ENCODE data around the gene ACOXL. TPM values are rescaled to one million over a fixed set of nuclear protein-coding genes. Genes with fewer than 3 reads are reported as not detected.

ACOXL gene
- total and polyA plus RNA-seq, 2 of the 8 experiments (the other 6 are each of a cell fraction or from before 2014, with no cell fraction given), result 11.4 to 20.6 TPM

DNA sequence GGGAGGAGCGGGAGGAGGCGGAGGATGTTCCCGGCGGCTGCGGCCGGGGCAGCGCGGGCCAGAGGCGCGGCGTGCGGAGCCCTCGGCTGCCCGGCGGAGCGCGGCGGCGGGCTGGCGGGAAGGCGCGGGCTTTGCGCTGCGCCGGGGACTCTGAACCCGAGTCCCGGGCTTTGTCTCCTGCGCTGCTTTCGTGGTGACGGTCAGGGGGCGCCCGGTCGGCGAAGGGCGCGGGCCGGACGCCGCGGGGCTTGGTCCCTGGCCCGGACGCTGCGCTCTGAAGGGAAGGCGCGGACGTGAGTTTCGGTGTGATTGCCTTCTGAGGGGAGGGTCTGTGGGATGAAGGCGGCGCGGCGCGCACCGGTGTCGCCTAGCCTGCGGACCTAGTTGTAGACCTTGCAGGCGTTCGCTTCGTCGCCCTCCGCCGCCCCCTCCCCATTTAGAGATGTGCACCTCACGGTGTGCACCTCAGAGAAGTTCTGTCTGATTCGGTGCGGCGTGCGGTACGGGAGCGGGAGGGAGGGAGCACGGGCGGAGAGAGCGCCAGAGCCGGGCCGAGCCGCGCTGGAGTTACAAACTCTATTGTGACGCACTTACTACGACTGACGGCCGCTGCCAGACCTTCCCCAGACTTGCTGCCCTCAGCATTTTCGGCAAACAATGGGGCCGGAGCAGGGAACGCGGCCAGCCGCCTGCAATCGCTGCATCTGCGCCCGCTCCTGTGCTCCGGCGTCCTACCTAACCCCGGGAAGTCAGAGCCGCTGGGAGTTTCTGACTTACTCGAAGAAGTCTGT lies 390.5 kb downstream of the ACOXL start (continued):
- TF ChIP-seq NANOG (IDR thresholded peaks at IDR 0.05; ENCODE audit: insufficient read depth, low read depth, low read length, poor library complexity, severe bottlenecking) (no peak), ATF2 (IDR thresholded peaks at IDR 0.05; ENCODE audit: low read length) (no peak), RBBP5 (IDR thresholded peaks at IDR 0.05; ENCODE audit: borderline replicate concordance, low read depth, low read length) (peak; percentile 95), CHD2 (IDR thresholded peaks at IDR 0.05; ENCODE audit: low read length) (0 out of 2 replicates have a peak, but pooled peaks have one; percentile 9), SIX5 (IDR thresholded peaks at IDR 0.05; ENCODE audit: low read depth, low read length) (no peak), GTF2F1 (IDR thresholded peaks at IDR 0.05; ENCODE audit: borderline replicate concordance, low read depth, low read length) (no peak), EGR1 (IDR thresholded peaks at IDR 0.05; ENCODE audit: borderline replicate concordance, low read depth, low read length) (no peak), POLR2A (IDR thresholded peaks at IDR 0.05; ENCODE audit: control extremely low read depth in 1 of 2, low read depth in 2 of 2, low read length in 2 of 2) (no peak; a peak in 1 of 3 replicates), SIN3A (conservative IDR thresholded peaks at IDR 0.05 in 1 of 2, IDR thresholded peaks at IDR 0.05 in 1 of 2; ENCODE audit: low read depth in 1 of 2, low read length in 2 of 2) (peak; percentile 40 to 76; a peak in 2 of 4 replicates), RAD21 (IDR thresholded peaks at IDR 0.05 in 1 of 2, conservative IDR thresholded peaks at IDR 0.05 in 1 of 2; ENCODE audit: low read depth in 2 of 2, low read length in 2 of 2) (no peak; a peak in 1 of 4 replicates), EZH2 (IDR thresholded peaks at IDR 0.05; ENCODE audit: low read depth, low read length, severe bottlenecking) (no peak), ATF3 (IDR thresholded peaks at IDR 0.05; ENCODE audit: insufficient read depth, low read depth, low read length) (no peak), PHF8 (conservative IDR thresholded peaks at IDR 0.05; ENCODE audit: low read depth, low read length) (peak; percentile 57; the same call in 1 of the 2 replicates), SUZ12 (IDR thresholded peaks at IDR 0.05; ENCODE audit: low read length) (no peak), SAP30 (IDR thresholded peaks at IDR 0.05; ENCODE audit: insufficient read depth, insufficient replicate concordance, low read length) (peak; percentile 53), SP4 (IDR thresholded peaks at IDR 0.05; ENCODE audit: low read length) (peak; percentile 83; the same call in 1 of the 2 replicates), KDM4A (IDR thresholded peaks at IDR 0.05; ENCODE audit: low read depth, low read length, severe bottlenecking) (peak; percentile 81)
- TF ChIP-seq, protein P1, sequence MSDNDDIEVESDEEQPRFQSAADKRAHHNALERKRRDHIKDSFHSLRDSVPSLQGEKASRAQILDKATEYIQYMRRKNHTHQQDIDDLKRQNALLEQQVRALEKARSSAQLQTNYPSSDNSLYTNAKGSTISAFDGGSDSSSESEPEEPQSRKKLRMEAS (IDR thresholded peaks at IDR 0.05), result peak; percentile 35; the same call in 1 of the 2 replicates
- TF ChIP-seq, protein P2, sequence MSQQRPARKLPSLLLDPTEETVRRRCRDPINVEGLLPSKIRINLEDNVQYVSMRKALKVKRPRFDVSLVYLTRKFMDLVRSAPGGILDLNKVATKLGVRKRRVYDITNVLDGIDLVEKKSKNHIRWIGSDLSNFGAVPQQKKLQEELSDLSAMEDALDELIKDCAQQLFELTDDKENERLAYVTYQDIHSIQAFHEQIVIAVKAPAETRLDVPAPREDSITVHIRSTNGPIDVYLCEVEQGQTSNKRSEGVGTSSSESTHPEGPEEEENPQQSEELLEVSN (IDR thresholded peaks at IDR 0.05), result no peak; the same call in 1 of the 2 replicates
